C1 segment of cervical spinal cord (tissue), 14 donors: ENCODE data around the gene LCN10.
"Not testable (repeated sequence)": the region's sequence is repeated elsewhere in the genome, so short reads cannot be mapped to it uniquely, and the experiment has no call there.

Source experiments
- DNase-seq, 14 donors: peaks; one replicate each; lab custom pipeline; 2025; lab: John Stamatoyannopoulos, UW

Gene LCN10

DNA sequence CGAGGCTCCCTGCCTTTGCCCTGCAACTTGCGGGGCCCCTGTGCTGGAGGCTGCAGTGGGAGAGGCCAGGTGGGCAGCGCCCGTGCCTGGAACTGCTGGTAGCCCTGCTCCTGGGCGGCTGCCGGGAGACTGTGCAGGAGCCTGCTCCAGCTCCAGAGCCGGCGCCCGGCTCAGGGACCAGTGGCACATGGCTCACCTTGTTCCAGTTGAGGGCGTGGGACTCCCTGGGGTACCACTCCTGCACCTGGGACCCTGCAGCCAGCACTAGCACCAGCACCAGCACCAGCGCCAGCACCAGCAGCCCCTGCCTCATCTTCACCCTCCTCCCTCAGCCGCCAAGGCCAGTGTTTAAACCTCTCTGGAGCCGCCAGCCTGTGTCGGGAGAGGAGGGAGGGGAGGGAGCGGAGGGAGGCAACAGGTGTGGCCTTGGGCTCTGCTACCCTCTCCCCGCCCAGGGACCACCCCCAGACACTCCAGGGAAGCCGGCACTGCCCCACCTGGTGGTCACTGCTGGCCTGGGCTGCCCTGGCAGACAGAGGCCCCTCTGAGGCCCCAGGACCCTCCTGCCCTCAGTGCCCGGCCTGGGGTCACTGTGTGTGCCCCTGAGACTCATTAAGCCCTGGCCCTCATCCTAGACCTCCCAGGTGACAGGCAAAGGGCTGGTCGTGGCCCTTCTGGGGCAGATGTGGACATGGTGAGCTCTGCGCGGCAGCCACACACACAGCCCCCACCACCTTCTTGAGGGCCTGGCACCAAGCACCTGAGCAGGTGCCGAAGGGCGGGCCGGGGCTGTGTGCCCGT, at the start of gene LCN10:
LCN10 (minus strand) TSS at position 350 of the 801 bp plus-strand sequence; CDS start at position 313, 37 bp downstream.
- DNase-seq = no peak

DNA sequence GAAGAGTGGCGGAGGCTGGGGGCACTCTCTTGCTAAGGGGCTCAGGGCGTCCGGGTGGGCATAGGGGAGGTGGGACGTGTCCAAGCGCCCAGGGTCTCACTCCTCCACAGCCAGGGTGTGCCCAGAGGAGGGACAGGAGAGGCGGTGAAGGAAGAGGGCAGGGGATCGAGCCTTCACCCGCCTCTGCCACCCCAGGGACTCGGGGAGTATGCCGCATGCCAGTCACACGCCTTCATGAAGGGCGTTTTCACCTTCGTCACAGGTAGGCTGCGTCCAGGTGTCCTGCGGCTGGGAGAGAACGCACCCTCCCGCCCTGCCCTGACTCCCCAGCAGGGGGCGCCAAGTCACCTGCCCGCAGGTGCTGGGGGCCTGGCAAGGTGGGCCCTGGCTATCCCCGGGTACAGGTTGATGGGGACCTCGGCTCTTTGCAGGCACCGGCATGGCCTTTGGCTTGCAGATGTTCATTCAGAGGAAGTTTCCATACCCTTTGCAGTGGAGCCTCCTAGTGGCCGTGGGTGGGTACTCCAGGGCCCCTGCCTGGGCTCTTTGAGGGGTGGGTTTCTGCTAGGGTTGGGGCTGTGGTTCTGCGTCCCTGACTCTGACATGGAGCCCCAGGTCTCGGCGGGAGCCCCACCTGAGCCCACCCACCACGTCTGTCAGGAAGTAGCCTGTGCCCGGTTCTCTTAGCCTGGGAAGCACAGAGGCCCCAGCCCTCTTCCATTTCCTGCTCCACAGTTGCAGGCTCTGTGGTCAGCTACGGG, 49.0 kb upstream of the LCN10 start:
- DNase-seq = peak in 6 of 14 donors; percentile 12 to 68 (median 56)

DNA sequence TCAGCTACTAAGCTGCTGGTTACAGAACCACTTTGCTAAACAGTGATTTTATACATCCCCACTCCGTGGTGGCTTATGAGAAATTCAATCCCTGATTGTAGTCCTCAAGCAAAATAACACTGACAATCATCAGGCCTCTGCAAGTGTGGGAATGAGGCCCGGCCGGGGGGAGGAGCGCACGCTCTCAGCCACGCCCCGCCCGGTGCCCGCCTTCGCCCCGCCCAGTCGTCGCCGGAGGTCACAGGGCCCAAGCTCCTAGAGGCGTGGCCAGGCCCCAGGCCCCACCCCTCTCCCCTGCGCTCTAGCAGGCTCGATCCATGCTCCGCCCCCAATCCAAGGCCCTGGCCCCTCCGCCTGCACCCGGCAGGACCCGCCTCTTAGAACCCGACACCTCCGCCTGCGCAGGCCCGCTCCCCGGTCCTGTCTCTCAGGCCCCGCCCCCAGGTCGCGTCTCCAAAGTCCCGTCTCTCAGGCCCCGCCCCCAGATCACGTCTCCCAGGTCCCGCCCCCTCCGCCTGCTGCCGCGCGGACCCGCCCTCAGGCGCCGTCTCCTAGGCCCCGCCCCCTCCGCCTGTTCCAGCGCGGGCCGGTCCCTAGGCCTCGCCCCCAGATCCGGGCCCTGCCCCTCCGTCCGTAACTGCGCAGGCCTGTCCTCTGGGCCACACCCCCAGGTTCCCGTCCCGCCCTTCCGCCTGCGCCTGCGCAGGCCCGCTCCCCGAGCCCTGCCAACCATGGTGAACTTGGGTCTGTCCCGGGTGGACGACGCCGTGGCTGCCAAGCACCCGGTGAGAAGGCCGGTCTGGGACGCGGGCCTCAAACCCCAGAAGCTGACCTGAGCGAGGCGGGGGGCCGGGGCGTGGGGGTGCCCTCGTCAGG, 48.1 kb upstream of the LCN10 start, which contains the start of gene TMEM141:
TMEM141 (plus strand) TSS at position 705 of the 876 bp plus-strand sequence; CDS start at position 732, 27 bp downstream.
- peak; percentile 93 to 100 (median 100) for DNase-seq

DNA sequence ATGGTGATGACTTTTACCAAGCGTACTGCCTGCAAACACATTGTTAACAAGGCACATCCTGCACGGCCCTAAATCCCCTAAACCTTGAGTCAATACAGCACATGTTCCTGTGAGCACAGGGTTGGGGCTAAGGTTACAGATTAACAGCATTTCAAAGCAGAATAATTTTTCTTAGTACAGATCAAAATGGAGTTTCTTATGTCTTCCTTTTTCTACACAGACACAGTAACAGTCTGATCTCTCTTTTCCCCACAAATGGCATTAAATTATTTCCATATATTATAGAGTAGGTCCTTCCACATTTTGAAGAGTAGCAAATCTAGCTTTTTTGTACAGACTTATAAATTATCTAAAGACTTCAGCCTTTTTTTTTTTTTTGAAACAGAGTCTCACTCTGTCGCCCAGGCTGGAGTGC, 46.8 kb upstream of the LCN10 start:
- DNase-seq = no peak

DNA sequence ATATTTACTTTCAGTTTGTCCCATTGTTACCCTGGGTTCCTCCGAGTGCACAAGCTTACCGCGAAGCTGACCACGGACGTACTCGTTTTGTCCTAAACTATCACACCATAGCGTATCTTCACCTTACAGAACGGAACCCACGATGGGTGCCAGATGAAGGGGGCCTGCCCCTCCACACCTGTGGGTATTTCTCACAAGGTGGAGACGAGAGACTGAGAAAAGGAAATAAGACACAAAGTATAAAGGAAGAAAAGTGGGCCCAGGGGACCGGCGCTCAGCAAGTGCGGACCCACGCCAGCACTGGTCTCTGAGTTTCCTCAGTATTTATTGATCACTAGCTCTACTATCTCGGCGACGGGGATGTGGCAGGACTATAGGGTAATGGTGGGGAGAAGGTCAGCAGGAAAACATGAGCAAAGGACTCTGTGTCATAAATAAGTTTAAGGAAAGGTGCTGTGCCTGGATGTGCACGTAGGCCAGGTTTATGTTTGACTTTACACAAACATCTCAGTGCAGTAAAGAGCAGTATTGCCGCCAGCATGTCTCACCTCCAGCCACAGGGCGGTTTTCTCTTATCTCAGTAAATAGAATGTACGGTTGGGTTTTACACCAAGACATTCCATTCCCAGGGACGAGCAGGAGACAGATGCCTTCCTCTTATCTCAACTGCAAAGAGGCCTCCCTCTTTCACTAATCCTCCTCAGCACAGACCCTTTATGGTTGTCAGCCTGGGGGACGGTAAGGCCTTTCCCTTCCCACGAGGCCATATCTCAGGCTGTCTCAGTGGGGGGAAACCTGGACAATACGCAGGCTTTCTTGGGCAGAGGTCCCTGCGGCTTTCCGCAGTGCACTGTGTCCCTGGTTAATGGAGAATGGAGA, 46.1 kb upstream of the LCN10 start:
- DNase-seq = not testable (repeated sequence)

DNA sequence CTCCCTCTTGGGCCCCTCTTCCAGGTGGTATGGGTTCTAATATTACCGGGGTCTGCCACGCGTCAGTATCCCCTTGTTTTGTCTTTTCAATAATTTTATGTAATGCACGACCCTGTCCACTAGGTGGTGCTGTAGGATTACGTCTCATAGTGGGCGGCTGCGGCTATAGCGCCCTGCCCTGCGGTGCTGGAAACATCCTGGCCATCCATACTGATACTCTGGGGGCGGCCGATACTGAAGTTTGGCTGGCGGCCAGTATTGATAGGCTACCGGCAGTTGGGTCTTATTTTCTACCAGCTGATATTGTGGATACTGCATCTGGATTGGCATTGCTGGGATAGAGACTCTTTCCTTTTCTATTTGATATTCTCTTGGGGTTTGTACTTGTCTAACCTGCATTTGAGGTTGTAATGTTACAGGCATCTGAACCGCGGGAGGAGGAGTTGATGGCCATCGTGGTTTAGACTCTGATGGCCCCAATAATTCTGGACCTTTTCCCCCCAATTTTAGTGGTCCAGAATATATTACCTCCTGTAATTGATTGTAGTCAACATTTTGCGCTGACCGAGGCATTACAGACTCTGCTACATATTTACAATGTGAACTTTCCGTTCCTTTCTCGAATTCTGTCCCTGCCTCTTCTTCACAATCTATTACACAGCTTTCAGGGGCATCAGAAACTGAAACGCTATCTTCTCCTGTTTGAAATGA, 45.1 kb upstream of the LCN10 start:
- DNase-seq = peak in 12 of 14 donors; percentile 15 to 68 (median 52)

DNA sequence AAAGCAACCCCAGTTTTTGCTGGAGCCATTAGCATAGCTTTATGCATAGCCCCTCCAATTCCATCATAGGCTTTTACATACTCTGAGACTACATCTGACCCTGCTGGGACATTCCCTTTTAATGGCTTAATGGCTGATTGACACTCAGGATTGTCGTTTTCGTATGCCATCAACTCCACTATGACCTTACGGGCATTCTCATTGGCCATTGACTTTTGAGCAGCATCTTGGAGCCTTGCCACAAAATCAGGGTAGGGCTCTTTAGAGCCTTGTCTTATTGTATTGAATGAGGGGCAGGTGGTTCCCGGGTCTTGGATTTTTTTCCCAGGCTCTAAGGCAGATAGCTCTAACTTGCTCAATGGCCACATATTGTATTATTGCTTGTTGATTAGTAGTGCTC, 44.2 kb upstream of the LCN10 start:
- DNase-seq = peak in 1 of 14 donors; percentile 40

DNA sequence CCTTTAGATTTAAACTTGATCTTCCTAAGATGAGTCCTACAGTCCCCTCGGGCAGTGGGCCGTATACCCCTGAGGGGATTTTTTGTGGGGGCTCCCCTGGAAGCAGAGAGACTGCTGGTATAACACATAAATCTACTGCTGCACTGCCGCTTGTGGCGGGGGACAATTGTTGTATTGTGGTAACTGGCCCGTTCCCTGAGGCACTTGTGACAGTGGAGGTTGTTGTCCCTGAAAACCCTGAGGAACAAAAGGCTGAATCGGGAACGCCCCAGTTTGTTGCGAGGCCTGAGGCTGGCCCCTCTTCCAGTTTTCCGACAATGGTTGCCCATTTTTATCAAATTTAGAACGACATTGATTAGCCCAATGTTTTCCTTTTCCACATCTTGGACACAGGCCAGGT, 43.7 kb upstream of the LCN10 start:
- peak in 9 of 14 donors; percentile 31 to 70 (median 49) for DNase-seq

DNA sequence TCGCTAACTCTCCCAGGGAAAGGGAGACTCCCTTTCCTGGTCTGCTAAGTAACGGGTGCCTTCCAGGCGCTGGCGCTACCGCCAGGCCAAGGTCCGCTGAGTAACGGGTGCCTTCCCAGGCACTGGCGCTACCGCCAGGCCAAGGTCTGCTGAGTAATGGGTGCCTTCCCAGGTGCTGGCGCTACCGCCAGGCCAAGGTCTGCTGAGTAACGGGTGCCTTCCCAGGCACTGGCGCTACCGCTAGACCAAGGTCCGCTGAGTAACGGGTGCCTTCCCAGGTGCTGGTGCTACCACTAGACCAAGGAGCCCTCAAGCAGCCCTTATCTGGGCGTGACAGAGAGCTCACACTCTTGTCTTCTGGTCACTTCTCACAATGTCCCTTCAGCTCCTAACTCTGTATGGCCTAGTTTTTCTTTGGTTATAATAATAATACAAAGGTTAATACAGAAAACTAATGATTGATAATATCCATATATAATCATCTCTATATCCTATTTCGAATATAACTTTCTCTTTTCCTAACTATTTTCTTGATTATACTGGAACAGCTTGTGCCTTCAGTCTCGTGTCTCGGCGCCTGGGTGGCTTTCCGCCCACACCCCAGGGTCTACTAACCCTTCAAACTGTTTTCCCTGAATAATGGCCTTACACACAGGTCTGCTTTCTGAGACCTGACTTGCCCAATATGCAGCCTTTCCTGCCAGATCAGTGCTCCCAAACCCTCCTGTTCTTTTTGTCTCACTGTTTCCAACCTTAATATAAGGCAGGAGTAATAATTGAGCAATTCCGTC, 43.0 kb upstream of the LCN10 start:
- DNase-seq = peak in 1 of 14 donors; percentile 41

DNA sequence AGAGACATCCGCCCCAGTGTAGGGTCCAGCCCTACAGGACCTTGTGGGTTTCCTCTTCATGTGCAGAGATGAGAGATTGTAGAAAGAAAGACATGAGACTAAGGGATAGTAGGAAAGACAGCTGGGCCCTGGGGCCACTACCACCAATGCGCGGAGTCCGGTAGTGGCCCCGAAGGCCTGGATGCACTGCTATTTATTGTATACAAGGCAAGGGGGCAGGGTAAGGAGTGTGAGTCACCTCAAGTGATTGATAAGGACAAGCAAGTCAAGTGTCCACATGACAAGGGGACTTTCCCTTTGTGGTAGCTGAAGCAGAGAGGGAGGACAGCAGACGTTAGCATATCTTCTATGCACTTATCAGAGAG, 42.2 kb upstream of the LCN10 start:
- DNase-seq = no peak

DNA sequence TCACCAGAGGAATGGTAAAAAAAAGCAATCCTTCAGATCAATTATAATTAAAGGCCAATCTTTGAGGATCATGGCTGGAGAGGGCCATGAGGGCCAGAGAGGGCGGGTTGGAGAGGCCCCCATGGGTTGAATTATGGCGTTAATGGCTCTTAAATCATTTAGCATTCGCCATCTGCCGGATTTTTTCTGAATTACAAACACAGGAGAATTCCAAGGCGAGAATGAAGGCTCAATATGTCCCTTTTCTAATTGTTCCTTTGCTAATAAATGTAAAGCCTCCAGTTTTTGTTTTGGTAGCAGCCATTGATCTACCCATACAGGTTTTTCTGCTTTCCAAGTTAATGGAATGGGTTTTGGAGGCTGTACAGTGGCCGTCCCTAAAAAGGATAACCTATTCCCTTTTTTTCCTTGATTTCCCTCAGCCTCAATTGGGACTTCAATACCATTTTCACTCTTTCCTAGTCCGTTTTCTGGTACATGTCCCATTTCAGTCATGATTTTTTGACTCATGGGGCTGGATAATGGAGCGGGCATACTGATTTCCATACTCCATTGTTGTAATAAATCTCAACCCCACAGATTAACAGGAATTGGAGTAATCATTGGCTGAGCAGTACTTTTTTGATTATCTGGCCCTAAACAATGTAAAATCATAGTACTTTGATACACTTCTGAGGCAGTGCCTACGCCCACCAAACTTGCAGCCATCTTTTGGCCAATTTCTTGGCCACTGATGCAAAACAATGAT, 41.7 kb upstream of the LCN10 start:
- peak in 2 of 14 donors; percentile 5 to 31 for DNase-seq

DNA sequence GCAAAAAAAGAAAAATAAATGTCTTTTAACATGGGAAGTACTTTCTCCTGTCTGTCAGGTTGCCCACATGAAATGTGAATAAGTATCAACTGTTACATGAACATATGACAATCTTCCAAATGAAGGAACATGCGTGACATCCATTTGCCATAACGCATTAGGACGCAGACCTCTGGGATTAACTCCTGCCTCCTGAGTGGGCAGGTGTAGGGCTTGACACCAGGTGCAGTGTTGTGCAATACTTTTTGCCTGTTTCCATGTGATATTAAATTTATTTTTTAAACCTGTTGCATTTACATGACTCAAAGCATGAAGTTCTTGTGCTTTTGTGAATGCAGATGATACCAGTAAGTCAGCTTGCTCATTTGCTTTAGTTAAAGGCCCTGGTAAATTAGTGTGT, 39.7 kb upstream of the LCN10 start:
- DNase-seq = no peak

DNA sequence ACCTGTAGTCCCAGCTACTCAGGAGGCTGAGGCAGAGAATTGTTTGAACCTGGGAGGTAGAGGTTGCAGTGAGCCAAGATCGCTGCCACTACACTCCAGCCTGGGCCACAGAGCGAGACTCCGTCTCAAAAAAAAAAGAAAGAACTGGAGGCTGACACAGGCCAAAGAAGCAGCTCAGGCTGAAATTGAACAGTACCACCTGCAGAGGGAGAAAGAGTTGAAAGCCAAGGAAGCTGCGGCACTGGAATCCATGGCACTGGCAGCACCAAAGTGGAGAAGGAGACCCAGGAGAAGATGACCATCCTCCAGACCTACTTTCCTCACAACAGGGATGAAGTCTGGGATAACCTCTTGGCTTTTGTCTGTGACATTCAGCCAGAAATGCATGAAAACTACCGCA, 37.1 kb upstream of the LCN10 start:
- DNase-seq = no peak

DNA sequence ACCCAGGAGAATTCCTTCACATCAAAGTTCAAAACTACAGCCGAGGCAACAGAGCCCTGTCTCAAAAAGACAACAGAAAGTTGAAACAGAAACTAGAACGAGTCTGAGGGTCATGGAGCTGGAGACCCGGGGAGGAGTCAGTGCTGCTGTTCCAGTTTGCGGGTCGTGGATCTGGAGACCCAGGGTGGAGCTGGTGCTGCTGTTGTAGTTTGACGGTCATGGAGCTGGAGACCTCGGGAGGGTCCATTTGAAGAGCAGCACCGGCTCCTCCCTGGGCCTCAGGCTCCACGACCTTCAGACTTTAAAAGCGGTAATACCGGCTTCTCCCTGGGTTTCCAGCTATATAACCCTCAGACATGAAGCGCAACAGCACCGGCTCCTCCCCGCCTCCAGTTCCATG, 34.6 kb upstream of the LCN10 start:
- no peak for DNase-seq

DNA sequence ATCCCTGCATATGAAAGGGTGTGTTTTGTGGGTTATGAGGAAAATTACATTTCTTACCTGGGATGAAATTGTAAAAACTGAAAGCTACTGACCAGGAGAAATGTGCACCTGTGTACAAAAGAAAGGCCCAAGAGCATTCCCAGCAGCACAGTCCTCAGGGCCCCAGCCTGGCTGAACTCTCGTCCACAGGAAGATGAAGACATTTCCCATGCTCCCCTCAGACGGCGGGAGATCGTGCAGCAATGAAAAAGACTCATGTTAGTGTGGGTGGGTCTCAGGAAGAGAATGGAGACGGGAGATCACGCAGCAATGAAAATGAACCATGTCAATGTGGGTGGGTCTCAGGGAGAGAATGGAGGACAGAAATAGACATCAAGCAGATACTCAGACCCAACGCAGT, 34.2 kb upstream of the LCN10 start:
- no peak for DNase-seq

DNA sequence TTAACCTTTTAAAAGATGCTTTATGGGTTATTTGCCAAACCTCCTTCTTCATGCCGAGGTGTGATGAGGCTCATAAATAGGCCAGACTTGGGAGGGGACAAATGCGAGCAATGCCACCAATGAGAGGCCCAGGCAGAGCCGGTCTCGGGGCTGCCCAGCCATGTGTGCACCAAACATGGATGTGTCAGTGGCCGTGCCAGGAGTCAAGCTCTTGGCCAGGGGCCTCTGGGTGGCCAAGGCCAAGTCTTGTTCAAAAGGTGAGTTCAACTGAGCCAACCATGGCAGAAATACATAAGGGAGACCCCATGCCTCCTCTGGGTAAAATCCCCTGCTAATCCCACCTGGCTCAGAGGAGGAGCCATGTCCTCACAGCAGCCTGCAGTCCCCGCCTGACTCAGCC, 32.5 kb upstream of the LCN10 start:
- peak in 1 of 14 donors; percentile 46 for DNase-seq

DNA sequence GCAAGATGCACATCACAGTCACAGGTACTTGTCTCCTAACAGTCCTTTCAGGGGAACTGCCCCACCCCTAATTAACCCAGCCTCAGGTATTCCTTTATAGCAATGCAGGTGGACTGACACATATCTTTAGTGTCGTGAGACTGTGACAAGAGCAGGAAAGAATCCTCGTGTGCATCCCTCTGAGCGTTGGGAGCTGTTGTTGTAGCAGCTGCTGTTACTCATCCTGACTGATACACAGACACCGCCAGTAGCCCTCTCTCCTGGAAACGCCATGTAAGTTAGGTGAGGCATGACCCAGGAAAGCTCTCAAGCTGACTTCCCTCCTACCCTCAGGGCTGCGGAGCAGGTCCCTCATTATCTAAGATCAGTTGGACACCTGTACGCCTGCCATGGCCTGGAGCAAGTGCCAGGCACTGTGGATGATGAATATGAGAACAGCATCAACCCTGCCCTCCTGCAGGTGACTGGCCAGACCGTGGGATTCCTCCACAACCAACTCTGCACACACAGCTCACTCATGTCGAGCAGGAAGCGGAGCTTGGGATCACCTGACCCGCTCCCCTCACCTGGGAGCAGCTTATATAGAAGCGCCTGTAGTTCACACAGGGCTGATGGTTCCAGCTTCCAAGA, 31.8 kb upstream of the LCN10 start:
- DNase-seq = no peak
